Sigmoid colon (tissue), 7 donors: ENCODE results near the gene TAS1R1. TPM values are rescaled to one million over a fixed set of nuclear protein-coding genes. Genes with fewer than 3 reads are reported as not detected.

ENCODE experiments used
- polyA plus RNA-seq, 3 donors: library from polyadenylated mRNA; stranded (reverse); fragments of 200-250 nt; gene quantifications; one replicate each; pipeline ENCODE4 v1.2.3, GENCODE V29; 2013
- small RNA-seq, 3 donors: library from RNA; depleted of rRNA; stranded (forward); fragments of <200 nt; gene quantifications; one replicate each; pipeline ENCODE3, GENCODE V24; 2016
- total RNA-seq, 4 donors: library from RNA; depleted of rRNA; stranded (reverse); fragments of >200 nt; gene quantifications; one replicate each; pipeline ENCODE4 v1.1.0, GENCODE V29; 2016
- donor health status: healthy with polysubstance abuse.
- donor health status: Bipolar disorder and iron deficiency.
- donor health status: healthy.

TAS1R1 gene
- total and polyA plus RNA-seq, 7 donors, result 0.10 to 0.36 TPM; not detected in 5

Small RNA genes within 50 kb of the gene (small RNA-seq; reads per million reads assigned to genes)
- 0 reads per million in 3 donors for gene RNU6-731P

Other genes with a start within 250 kb of the TAS1R1 start
- gene ACOT7, start 161.5 kb upstream of the TAS1R1 start, total RNA-seq, result 10 to 100 TPM; 17.9 to 26.5 (median 22.2) TPM
- gene ACOT7, start 161.5 kb upstream of the TAS1R1 start, polyA plus RNA-seq, result 10 to 100 TPM; 54.7 to 81.0 (median 78.8) TPM
- gene HES2, start 135.4 kb upstream of the TAS1R1 start, total RNA-seq, result not detected
- 10 to 100 TPM; 10.7 to 27.0 (median 19.9) TPM for gene HES2, start 135.4 kb upstream of the TAS1R1 start, polyA plus RNA-seq
- gene ESPN, start 130.5 kb upstream of the TAS1R1 start, total RNA-seq, result 1 to 10 TPM in 1 of 4 donors, under 1 TPM in 1, not detected in 2; 0.55 to 1.3 TPM
- gene ESPN, start 130.5 kb upstream of the TAS1R1 start, polyA plus RNA-seq, result 100 to 1,000 TPM in 2 of 3 donors, 10 to 100 TPM in 1; 86.5 to 202 (median 117) TPM
- gene TNFRSF25, start 89.1 kb upstream of the TAS1R1 start, total RNA-seq, result 10 to 100 TPM in 1 of 4 donors, 1 to 10 TPM in 3; 2.5 to 11.6 (median 5.5) TPM
- 10 to 100 TPM in 1 of 3 donors, 1 to 10 TPM in 2; 3.5 to 65.9 (median 7.8) TPM for gene TNFRSF25, start 89.1 kb upstream of the TAS1R1 start, polyA plus RNA-seq
- 1 to 10 TPM; 2.5 to 7.5 (median 5.2) TPM for gene PLEKHG5, start 63.6 kb upstream of the TAS1R1 start, total RNA-seq
- 10 to 100 TPM in 1 of 3 donors, 1 to 10 TPM in 2; 4.2 to 18.8 (median 5.4) TPM for gene PLEKHG5, start 63.6 kb upstream of the TAS1R1 start, polyA plus RNA-seq
- 10 to 100 TPM; 17.3 to 29.6 (median 20.7) TPM for gene NOL9, start 794 bp upstream of the TAS1R1 start, total RNA-seq
- gene NOL9, start 794 bp upstream of the TAS1R1 start, polyA plus RNA-seq, result 1 to 10 TPM; 1.2 to 9.1 (median 1.8) TPM
- gene ZBTB48, start 24.7 kb downstream of the TAS1R1 start, total RNA-seq, result 10 to 100 TPM; 14.4 to 26.8 (median 16.3) TPM
- 10 to 100 TPM; 15.0 to 31.3 (median 23.4) TPM for gene ZBTB48, start 24.7 kb downstream of the TAS1R1 start, polyA plus RNA-seq
- 10 to 100 TPM; 54.0 to 83.6 (median 73.2) TPM for gene KLHL21, start 47.6 kb downstream of the TAS1R1 start, total RNA-seq
- 10 to 100 TPM in 1 of 3 donors, 1 to 10 TPM in 2; 4.8 to 12.0 (median 5.1) TPM for gene KLHL21, start 47.6 kb downstream of the TAS1R1 start, polyA plus RNA-seq
- gene PHF13, start 58.4 kb downstream of the TAS1R1 start, total RNA-seq, result 10 to 100 TPM; 12.5 to 19.4 (median 15.9) TPM
- 1 to 10 TPM; 3.9 to 6.7 (median 4.2) TPM for gene PHF13, start 58.4 kb downstream of the TAS1R1 start, polyA plus RNA-seq
- 10 to 100 TPM; 22.7 to 30.6 (median 26.6) TPM for gene THAP3, start 69.6 kb downstream of the TAS1R1 start, total RNA-seq
- 10 to 100 TPM; 12.6 to 20.5 (median 15.3) TPM for gene THAP3, start 69.6 kb downstream of the TAS1R1 start, polyA plus RNA-seq
- 10 to 100 TPM; 21.0 to 34.6 (median 23.8) TPM for gene DNAJC11, start 146.5 kb downstream of the TAS1R1 start, total RNA-seq
- 10 to 100 TPM; 33.0 to 48.5 (median 46.7) TPM for gene DNAJC11, start 146.5 kb downstream of the TAS1R1 start, polyA plus RNA-seq
- 100 to 1,000 TPM; 153 to 178 (median 168) TPM for gene CAMTA1, start 230.1 kb downstream of the TAS1R1 start, total RNA-seq
- 100 to 1,000 TPM in 2 of 3 donors, 10 to 100 TPM in 1; 97.9 to 196 (median 181) TPM for gene CAMTA1, start 230.1 kb downstream of the TAS1R1 start, polyA plus RNA-seq